ENCODE measurements around the gene PSMD13.
"Not testable (repeated sequence)": the region's sequence is repeated elsewhere in the genome, so short reads cannot be mapped to it uniquely, and the experiment has no call there.

The PSMD13 gene

DNA sequence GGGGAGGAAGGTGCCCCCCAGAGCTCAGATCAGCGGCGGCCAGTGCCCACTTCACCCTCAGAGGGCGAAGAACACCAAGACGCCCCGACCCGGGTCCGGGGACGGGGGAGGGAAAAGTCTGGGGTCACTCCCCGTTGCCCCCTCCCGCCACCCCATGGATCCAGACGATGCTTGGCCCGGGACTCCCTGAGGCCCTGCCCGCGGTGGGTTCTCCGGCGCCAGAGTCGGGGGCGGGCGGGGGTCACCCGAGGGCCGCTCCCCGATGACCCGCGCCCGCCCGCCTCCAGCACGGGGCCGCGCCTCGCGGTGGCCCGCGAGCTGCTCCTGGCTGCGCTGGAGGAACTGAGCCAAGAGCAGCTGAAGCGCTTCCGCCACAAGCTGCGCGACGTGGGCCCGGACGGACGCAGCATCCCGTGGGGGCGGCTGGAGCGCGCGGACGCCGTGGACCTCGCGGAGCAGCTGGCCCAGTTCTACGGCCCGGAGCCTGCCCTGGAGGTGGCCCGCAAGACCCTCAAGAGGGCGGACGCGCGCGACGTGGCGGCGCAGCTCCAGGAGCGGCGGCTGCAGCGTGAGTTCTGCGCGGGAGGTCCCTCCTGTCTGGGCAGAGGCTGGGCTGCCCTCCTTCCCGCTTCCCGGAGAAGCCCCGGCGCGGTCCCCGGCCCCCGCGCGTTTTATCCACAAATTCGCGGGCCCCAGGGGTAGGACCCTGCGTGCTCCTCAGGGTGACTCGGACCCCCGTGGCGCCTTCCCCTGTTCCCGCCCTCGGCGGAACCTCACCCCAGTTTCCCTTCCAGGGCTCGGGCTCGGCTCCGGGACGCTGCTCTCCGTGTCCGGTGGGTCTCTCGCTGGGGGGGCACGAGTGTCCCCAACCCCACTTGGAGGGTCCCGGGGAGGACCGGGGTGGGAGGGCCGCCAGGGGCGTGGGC is 42.5 kb downstream of the PSMD13 start:
- DNase-seq = peak; percentile 19

DNA sequence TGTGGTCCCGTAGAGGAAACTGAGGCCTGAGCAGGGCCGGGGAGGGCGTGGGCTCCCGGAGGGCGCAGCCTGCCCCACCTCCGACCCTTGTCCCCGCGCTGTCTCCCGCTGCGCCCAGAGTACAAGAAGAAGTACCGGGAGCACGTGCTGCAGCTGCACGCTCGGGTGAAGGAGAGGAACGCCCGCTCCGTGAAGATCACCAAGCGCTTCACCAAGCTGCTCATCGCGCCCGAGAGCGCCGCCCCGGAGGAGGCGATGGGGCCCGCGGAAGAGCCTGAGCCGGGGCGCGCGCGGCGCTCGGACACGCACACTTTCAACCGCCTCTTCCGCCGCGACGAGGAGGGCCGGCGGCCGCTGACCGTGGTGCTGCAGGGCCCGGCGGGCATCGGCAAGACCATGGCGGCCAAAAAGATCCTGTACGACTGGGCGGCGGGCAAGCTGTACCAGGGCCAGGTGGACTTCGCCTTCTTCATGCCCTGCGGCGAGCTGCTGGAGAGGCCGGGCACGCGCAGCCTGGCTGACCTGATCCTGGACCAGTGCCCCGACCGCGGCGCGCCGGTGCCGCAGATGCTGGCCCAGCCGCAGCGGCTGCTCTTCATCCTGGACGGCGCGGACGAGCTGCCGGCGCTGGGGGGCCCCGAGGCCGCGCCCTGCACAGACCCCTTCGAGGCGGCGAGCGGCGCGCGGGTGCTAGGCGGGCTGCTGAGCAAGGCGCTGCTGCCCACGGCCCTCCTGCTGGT is 43.4 kb downstream of the PSMD13 start:
- peak; percentile 42 for DNase-seq

DNA sequence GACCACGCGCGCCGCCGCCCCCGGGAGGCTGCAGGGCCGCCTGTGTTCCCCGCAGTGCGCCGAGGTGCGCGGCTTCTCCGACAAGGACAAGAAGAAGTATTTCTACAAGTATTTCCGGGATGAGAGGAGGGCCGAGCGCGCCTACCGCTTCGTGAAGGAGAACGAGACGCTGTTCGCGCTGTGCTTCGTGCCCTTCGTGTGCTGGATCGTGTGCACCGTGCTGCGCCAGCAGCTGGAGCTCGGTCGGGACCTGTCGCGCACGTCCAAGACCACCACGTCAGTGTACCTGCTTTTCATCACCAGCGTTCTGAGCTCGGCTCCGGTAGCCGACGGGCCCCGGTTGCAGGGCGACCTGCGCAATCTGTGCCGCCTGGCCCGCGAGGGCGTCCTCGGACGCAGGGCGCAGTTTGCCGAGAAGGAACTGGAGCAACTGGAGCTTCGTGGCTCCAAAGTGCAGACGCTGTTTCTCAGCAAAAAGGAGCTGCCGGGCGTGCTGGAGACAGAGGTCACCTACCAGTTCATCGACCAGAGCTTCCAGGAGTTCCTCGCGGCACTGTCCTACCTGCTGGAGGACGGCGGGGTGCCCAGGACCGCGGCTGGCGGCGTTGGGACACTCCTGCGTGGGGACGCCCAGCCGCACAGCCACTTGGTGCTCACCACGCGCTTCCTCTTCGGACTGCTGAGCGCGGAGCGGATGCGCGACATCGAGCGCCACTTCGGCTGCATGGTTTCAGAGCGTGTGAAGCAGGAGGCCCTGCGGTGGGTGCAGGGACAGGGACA is 44.1 kb downstream of the PSMD13 start:
- peak; percentile 27 for DNase-seq

DNA sequence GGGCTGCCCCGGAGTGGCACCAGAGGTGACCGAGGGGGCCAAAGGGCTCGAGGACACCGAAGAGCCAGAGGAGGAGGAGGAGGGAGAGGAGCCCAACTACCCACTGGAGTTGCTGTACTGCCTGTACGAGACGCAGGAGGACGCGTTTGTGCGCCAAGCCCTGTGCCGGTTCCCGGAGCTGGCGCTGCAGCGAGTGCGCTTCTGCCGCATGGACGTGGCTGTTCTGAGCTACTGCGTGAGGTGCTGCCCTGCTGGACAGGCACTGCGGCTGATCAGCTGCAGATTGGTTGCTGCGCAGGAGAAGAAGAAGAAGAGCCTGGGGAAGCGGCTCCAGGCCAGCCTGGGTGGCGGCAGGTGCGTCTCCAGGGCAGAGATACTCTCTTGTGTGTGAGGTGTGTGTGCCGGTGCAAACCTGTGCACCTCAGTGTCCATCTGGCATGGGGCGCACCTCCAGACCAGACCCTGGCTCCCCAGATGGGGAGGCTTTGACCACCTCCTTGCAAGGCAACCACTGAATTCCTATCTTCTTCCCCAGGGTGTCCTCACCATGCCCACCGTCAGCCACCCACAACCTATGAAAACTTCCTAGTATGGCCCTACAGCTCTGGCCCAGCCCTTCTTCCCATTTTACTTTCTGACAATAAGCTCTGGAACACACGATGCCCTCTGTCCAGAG is 44.8 kb downstream of the PSMD13 start:
- no peak for DNase-seq

DNA sequence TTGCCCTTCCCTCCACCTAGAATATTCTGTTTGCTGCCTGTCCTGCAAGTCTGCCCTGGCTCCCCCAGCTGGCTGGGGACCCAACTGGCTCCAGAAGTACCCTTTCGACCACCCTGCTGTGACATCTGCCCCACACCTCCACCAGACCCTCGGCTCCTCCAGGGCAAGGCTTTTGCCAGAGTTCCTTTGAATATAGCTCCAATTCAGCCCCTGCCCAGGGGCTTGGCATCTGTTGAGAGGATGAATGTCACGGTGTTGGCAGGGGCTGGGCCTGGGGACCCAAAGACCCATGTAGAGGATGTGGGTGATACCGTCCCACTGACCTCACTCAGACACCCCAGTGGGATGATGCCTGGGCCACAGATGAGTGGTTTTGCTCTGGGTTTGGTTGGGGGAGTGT is 45.4 kb downstream of the PSMD13 start:
- DNase-seq = no peak

DNA sequence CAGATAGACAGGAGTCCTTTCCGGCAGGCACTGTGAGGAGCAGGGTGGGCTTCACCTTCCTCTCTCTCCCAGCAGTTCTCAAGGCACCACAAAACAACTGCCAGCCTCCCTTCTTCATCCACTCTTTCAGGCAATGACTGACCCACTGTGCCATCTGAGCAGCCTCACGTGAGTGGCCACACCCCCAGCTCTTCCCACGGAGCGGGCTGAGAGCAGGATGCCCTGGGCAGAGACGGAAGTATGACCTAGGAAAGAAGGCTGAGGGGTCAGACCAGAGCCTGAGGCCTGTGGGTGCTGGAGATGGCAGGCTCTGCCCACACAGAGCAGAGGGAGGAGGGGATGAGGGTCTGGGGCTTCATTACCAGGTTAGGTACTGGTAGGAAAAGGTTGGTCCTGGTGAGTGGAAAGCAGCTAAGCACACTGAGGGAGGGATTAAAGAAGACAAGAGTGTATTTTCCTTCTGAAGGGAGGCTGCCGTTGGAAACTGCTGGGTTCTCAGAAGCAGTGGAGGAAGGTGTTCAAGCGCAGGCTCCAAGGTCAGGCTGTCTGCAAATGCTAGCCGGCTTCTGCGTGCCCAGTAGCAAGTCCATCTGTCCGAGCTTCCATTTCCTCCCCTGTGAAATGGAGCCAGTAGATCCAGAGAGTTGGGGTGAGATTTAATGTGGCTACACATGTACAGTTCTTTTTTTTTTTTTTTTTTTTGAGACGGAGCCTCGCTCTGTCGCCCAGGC is 46.0 kb downstream of the PSMD13 start:
- DNase-seq = no peak

DNA sequence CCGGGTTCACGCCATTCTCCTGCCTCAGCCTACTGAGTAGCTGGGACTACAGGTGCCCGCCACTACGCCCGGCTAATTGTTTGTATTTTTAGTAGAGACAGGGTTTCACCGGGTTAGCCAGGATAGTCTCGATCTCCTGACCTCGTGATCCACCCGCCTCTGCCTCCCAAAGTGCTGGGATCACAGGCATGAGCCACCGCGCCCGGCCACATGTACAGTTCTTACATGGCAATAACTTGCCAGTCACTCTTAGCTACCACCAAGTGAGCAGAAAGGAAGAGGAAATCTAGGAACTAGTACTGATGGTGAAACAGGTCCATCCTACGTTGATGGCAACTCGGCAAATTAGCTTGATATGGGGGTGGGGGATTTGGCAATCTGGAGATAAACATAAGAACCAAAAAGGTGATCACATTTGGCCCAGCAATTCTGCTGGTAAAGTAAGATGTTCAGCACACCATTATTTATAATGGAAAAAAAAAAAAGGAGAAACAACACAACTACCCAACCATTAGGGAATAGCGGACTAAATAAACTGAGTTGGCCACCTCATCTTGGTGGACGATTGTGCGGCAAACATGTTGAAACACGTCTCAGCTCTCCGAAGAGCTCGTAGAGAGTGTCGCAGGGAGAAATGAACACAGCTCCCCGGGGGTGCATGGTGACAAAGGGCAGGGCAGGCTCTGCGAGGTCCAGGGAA is 46.8 kb downstream of the PSMD13 start:
- DNase-seq = no peak

DNA sequence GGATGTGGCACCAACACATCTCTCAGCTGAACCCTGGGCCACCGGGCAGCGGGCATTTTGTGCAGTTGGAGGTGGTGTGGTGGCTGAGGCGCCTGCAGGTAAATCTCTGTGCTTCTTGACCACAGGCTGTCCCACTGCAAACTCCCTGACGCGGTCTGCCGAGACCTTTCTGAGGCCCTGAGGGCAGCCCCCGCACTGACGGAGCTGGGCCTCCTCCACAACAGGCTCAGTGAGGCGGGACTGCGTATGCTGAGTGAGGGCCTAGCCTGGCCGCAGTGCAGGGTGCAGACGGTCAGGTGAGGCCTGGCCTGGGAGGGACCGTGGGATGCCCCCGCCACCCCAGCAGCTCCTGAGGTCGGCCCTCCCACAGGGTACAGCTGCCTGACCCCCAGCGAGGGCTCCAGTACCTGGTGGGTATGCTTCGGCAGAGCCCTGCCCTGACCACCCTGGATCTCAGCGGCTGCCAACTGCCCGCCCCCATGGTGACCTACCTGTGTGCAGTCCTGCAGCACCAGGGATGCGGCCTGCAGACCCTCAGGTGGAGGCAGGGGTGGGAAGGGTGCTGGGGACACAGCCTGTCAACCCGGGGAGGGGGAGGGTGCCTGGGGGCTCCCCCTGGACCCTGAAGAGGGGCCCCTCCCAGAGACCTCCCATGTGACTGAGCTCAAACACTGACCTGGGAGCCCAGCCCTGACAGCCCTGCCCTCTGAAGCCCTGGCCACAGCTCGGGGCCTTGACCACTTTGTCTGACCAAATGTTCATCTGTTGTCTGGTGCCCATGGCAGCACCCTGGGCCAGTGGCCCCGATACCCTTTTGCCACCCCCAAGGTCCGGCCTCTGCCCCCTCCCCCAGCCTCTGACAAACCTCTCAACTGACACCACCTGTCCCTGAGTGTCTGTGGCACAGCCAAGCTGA is 47.6 kb downstream of the PSMD13 start:
- no peak for DNase-seq

DNA sequence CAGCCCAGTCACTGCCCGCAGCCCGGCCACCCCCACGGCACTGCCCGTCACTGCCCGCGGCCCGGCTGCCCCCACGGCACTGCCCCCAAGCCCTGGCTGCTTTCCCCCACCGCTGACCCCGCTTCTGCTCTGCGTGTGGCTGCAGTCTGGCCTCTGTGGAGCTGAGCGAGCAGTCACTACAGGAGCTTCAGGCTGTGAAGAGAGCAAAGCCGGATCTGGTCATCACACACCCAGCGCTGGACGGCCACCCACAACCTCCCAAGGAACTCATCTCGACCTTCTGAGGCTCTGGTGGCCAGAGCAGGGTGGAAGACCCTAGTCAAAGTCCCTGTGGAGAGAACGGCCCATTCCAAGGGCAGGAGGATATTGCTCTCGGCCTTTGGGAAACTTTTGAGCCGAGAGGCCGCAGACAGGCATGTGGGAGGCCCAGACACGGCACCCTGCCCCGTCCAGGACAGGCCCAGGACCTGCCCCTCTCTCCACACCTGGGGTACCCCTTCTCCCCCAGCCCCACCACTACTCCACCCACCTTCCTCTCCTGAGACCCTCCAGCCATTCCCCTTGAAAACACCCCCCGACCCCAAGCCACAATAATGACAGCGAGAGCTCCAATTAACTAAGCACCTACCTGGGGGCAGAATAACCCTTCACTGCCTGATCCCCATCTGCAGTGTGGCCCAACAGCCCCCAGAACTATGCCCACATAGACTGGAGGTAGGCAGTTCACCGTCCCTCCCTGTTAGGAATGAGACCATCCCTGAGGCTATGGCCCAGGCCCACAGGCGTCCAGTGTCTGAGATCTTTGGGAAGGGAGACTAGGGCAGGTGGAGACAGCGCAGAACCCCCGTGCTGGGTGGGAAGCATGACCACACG is 48.5 kb downstream of the PSMD13 start:
- DNase-seq = no peak

DNA sequence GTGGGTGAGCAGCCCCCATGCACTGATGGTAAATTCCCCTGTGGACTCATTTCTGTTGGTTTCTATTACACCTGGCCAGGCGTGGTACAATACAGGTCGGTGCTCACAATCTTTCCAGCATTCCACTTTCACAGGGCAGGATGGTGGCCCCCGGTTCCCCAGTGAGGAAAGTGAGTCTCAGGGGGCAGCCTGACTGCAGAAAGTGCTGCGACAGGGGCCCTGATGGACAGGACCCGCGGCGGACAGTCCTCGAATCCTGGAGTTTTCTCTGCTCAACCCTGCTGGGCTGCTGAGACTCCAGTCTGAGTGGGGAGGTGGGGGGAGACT is 49.1 kb downstream of the PSMD13 start:
- DNase-seq = no peak

DNA sequence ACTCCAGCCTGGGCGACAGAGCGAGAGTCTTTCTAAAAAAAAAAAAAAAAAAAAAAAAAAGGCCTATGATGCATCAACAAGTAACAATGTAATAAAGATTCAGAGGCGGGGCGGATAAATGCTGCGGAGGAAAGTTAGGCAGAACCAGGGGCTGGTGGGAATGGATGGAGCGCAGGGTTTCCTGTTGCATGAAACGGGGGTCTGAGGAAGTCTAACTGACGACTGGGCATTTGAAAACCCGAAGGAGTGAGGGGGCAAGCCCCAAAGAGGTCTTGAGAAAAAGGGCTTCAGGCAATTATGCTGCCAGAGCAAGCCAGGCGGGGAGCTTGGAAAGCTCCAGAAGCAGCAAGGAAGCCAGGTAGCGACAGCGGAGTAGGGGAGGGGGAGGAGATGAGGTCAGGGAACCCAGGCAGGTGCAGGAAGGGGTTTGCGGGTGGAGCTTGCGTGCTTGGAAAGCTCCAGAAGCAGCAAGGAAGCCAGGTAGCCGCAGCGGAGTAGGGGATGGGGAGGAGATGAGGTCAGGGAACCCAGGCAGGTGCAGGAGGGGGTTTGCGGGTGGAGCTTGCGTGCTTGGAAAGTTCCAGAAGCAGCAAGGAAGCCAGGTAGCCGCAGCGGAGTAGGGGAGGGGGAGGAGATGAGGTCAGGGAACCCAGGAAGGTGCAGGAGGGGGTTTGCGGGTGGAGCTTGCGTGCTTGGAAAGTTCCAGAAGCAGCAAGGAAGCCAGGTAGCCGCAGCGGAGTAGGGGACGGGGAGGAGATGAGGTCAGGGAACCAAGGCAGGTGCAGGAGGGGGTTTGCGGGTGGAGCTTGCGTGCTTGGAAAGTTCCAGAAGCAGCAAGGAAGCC is 50.4 kb downstream of the PSMD13 start:
- not testable (repeated sequence) for DNase-seq

DNA sequence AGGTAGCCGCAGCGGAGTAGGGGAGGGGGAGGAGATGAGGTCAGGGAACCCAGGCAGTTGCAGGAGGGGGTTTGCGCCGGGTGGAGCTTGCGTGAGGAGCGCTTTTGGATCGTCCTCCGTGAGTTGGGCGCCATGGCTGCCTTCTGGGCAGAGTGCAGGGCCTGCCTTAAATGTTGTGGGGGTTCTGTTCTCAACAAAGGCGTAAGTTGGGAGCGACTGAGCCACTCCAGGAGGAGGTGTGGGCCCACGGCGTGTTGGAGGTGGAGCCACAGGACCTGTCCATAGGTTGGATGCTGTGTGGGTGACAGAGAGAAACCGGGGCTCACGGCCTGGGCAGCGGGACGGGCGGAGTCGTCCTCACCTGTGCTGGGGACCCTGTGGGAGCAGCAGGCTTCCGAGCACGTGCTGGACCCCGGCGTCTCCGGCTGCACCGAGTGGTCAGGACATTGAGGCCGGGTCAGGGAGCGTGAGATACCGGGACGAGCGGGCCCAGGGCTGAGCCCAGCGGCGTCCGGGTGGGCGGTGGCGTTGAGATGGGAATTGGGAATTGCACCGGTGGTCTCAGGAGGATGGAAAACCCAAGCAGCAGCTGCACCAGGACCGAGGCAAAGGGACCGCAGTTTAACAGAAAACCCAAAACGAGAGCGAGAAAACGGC is 51.2 kb downstream of the PSMD13 start:
- no peak for DNase-seq

DNA sequence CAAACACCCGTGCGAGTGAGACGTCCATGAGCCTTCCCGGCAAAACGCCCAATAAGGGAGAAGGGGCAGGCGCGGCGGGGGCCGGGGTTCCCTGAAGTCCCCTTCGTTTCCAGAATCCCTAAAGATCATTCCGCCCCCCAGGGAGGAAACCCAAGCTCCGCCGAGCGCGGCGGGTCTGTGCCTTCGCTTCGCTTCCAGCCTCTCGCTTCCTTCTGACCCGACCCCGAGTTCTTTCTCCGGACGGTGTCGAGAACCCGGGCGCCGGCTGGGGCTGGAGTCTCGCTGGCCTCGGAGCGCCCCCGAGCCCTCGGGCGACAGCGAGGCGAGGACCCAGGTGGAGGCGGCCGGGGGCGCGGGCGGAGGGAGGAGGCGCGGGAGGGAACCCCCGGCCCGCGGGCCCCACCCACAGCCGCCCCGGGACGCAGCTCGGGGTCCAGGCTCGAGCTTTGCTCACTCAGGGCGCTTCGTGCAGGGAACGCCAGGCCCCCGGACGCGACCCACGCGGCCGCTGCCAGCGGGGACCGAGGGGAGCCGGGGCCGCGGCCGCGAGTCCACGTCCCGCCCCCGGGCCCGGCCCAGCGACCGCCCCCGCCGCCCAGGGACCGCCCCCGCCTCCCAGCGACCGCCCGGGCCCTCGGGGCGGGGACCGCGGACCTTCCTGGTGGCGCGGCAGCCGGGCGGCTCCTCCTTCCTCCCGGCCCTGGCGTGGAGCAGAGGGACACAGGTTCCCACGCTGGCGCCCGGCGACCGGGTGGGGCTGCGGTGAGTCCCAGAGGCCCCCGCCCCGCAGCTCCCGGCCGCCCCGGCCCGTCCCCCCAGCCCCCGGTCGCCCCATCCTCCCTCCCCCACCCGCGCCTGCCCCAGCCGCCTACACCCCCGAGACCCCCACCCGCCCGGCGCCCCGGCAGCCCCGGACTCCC is 52.0 kb downstream of the PSMD13 start, which contains the start of gene PGGHG:
PGGHG (plus strand) TSS at position 649 of the 920 bp plus-strand sequence. CDS start 691 bp downstream, outside the sequence.
- peak; percentile 65 for DNase-seq

DNA sequence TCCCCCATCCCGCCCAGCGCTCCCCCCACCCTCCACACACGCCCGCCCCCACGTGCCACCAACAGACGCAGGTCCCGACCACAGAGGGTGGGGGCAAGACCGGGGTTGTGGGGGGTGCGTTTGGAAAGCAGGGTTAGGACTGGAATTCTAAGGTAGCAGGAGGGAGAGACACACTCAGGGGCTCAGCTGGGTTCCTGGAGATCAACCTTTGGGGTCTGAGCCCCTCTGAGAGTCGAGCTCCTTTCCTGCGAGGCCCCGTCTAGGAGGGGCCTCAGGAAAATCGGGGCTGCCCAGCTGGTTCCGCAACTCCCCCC is 52.6 kb downstream of the PSMD13 start:
- no peak for DNase-seq

DNA sequence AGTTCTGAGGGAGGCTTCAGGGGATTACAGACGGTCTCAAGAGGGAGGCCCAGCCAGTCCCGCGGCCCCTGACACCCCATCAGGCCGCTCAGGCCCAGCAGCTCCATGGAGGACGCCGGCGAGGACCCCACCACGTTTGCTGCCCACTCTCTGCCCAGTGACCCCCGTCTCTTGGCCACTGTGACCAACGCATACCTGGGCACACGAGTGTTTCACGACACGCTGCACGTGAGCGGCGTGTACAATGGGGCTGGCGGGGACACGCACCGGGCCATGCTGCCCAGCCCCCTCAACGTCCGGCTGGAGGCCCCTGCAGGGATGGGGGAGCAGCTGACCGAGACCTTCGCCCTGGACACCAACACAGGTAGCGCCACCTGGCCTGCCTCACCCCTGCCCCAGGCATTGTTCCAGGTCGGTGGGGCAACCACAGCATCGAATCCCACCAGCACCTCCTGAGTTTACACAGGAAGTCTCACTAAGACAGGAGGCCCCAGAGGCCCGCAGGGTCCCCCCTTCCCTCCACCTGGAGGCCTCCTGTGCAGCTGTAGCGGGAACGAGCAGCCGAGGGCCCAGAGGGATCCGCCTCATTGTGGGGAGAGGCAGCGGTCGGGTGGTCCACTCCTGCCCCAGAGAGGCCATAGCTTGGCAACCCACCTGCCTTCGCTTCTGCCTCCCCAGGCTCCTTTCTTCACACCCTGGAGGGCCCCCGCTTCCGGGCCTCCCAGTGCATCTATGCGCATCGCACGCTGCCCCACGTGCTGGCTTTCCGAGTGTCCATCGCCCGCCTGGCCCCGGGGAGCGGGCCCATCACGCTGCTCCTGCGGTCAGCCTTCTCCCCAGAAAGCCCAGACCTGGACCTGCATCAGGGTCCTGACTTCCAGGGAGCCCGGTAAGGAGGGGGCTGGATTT is 53.2 kb downstream of the PSMD13 start:
- no peak for DNase-seq

Measured in suppressor macrophage treated with lipopolysaccharide for 4 hours (primary cell).